Sigmoid colon (tissue), 4 donors: ENCODE measurements around the gene SIM1.

ENCODE experiments used
- EP300 ChIP-seq, 4 donors: sonication (generic); formaldehyde crosslinking; IDR thresholded peaks; one replicate each; pipeline ENCODE4 v1.6.1; 2017; ENCODE audit warnings: antibody characterized with exemption in 4 of 4
- POLR2A ChIP-seq, 2 donors: fragments of 450-650 bp; IDR thresholded peaks; one replicate each; pipeline ENCODE4 v1.6.1; 2016; ENCODE audit warnings: antibody characterized with exemption in 2 of 2, mild to moderate bottlenecking in 2 of 2, moderate library complexity in 2 of 2
- POLR2AphosphoS5 ChIP-seq, 4 donors: sonication (generic); formaldehyde crosslinking; IDR thresholded peaks; one replicate each; pipeline ENCODE4 v1.6.1; 2017; ENCODE audit warnings: antibody characterized with exemption in 4 of 4
- TF ChIP-seq, protein P1 (sequence below), 4 experiments: fragments of 450-650 bp in 3 of 4; fragments of 200-600 bp in 1 of 4; IDR thresholded peaks; one replicate each; pipeline ENCODE4 v1.5.1; 2016 to 2019; ENCODE audit warnings: antibody characterized with exemption in 4 of 4, mild to moderate bottlenecking in 3 of 4, moderate library complexity in 2 of 4

DNA sequence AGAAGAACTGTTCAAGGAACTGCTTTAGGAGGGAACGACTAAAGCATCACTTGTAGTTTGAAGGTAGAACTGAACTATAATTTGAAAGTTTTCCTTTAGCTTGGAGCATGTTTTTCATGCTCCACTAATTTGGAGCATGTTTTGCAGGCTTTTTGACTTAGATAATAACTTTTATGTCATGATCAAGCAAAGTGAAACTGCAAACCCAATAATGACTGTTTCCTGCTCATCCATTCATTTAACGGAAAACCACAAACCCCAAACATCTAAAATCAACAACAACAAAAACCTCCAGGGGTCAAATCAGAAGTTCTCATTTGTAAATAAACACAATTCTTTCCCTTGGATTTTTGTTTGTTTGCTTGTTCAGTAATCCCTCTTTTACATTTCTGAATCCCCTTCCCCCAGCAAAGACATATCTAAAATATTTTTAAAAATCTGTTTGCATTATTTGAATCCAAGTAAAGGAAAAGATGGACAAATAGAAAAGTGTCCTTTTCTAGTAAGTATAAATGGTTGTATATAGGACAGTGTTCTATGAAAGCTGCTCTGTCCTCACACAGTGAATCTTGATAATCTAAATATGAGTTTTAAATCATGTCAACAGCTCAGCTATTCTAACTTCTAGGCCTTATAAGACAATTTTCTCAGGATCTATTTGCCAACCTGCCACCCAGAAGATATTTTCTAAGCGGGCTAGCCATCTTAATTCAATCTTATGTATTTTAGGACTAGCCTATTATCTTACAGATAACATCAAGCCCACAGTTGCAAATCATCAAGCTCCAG is 2.6 kb downstream of the SIM1 start:
- TF ChIP-seq, protein P1, sequence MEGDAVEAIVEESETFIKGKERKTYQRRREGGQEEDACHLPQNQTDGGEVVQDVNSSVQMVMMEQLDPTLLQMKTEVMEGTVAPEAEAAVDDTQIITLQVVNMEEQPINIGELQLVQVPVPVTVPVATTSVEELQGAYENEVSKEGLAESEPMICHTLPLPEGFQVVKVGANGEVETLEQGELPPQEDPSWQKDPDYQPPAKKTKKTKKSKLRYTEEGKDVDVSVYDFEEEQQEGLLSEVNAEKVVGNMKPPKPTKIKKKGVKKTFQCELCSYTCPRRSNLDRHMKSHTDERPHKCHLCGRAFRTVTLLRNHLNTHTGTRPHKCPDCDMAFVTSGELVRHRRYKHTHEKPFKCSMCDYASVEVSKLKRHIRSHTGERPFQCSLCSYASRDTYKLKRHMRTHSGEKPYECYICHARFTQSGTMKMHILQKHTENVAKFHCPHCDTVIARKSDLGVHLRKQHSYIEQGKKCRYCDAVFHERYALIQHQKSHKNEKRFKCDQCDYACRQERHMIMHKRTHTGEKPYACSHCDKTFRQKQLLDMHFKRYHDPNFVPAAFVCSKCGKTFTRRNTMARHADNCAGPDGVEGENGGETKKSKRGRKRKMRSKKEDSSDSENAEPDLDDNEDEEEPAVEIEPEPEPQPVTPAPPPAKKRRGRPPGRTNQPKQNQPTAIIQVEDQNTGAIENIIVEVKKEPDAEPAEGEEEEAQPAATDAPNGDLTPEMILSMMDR (IDR thresholded peaks at IDR 0.05): no peak
- TF ChIP-seq POLR2AphosphoS5 (IDR thresholded peaks at IDR 0.05): no peak
- no peak for TF ChIP-seq EP300 (IDR thresholded peaks at IDR 0.05)
- TF ChIP-seq POLR2A (IDR thresholded peaks at IDR 0.05): no peak
